IMR-90 (cell line): ENCODE data around the gene KAZN. TPM values are rescaled to one million over a fixed set of nuclear protein-coding genes. Genes with fewer than 3 reads are reported as not detected.

Experiments
- ATAC-seq: fragments of 200-7000 bp; cut with Tn5 transposase; 2 replicates; pipeline ENCODE4 v1.9.1; 2020; ENCODE audit warnings: low read depth, mild to moderate bottlenecking, moderate library complexity
- BruUV-seq: library from RNA; stranded (reverse); fragments of 400-500 nt; replicated peaks from 2 replicates; lab custom pipeline; 2021; lab: Mats Ljungman, UMichigan
- CTCF ChIA-PET: fragments of 300-600 bp; formaldehyde crosslinking; extraction: SDS; loops from one replicate; lab custom pipeline; 2021; ENCODE audit warnings: antibody characterized with exemption; lab: Yijun Ruan, JAX
- POLR2A ChIA-PET: fragments of 300-600 bp; sonication (Branson Sonifier 250); formaldehyde crosslinking; loops from one replicate; lab custom pipeline; 2022; ENCODE audit warnings: antibody characterized with exemption; ENCODE audit not compliant: unreplicated experiment; lab: Charles Lee
- DNase-seq: peaks from one replicate; pipeline ENCODE4 v3.0.0; 2013
- H2AFZ ChIP-seq: replicated peaks from 2 replicates; pipeline ENCODE3; 2013; ENCODE audit warnings: low read length, mild to moderate bottlenecking; ENCODE audit not compliant: poor library complexity
- H2AK5ac ChIP-seq: 2 replicates; pipeline ENCODE4 v1.6.1; 2013; ENCODE audit warnings: low read depth, low read length, inconsistent platforms
- H2AK9ac ChIP-seq: replicated peaks from 2 replicates; pipeline ENCODE3; 2013; ENCODE audit warnings: mild to moderate bottlenecking, low read depth, low read length, moderate library complexity; ENCODE audit not compliant: poor library complexity
- H2BK120ac ChIP-seq: 2 replicates; pipeline ENCODE4 v1.6.1; 2013; ENCODE audit warnings: low read depth, low read length, inconsistent platforms
- H2BK15ac ChIP-seq: 3 replicates; pipeline ENCODE4 v1.6.1; 2013; ENCODE audit warnings: low read depth, low read length, inconsistent platforms
- H2BK20ac ChIP-seq: 2 replicates; pipeline ENCODE4 v1.6.1; 2013; ENCODE audit warnings: low read depth, mild to moderate bottlenecking, inconsistent platforms, low read length, moderate library complexity
- H2BK5ac ChIP-seq: 2 replicates; pipeline ENCODE4 v1.6.1; 2013; ENCODE audit warnings: mild to moderate bottlenecking, low read depth, low read length, inconsistent platforms; ENCODE audit not compliant: poor library complexity, severe bottlenecking
- H3K14ac ChIP-seq: replicated peaks from 2 replicates; pipeline ENCODE4 v1.6.1; 2013; ENCODE audit warnings: low read depth, low read length, inconsistent platforms
- H3K18ac ChIP-seq: 2 replicates; pipeline ENCODE4 v1.6.1; 2013; ENCODE audit warnings: low read depth, low read length, control low read depth
- H3K23ac ChIP-seq: 2 replicates; pipeline ENCODE4 v1.6.1; 2013; ENCODE audit warnings: low read depth, low read length, inconsistent platforms
- H3K27ac ChIP-seq: 2 replicates; pipeline ENCODE4 v1.5.1; 2013; ENCODE audit warnings: mild to moderate bottlenecking, control low read depth, low read length; ENCODE audit not compliant: insufficient read depth
- H3K27me3 ChIP-seq: 2 replicates; pipeline ENCODE4 v1.6.1; 2013; ENCODE audit warnings: low read length; ENCODE audit not compliant: control insufficient read depth, insufficient read depth
- H3K36me3 ChIP-seq: 2 replicates; pipeline ENCODE4 v1.6.1; 2013; ENCODE audit warnings: low read length, mixed read lengths; ENCODE audit not compliant: control insufficient read depth, insufficient read depth
- H3K4ac ChIP-seq: 2 replicates; pipeline ENCODE4 v1.6.1; 2013; ENCODE audit warnings: low read depth, low read length, inconsistent platforms
- H3K4me1 ChIP-seq: 2 replicates; pipeline ENCODE4 v1.6.1; 2013; ENCODE audit warnings: low read length, mixed read lengths; ENCODE audit not compliant: control insufficient read depth, insufficient read depth
- H3K4me2 ChIP-seq: 2 replicates; pipeline ENCODE4 v1.6.1; 2013; ENCODE audit warnings: low read depth, mild to moderate bottlenecking, control low read depth, low read length, moderate library complexity
- H3K4me3 ChIP-seq: 2 replicates; pipeline ENCODE4 v1.5.1; 2013; ENCODE audit warnings: low read depth, mild to moderate bottlenecking, control low read depth, low read length, moderate library complexity; ENCODE audit not compliant: insufficient read depth
- H3K56ac ChIP-seq: 2 replicates; pipeline ENCODE4 v1.6.1; 2013; ENCODE audit warnings: low read length, inconsistent platforms; ENCODE audit not compliant: insufficient read depth; ENCODE audit errors: extremely low read depth
- H3K79me1 ChIP-seq, 2 experiments: 2 replicates each; pipeline ENCODE4 v1.6.1; 2013; ENCODE audit warnings: low read length in 2 of 2, inconsistent platforms in 1 of 2, low read depth in 1 of 2
- H3K9ac ChIP-seq: 2 replicates; pipeline ENCODE4 v1.6.1; 2013; ENCODE audit warnings: low read depth, low read length, control low read depth
- H3K9me1 ChIP-seq: 2 replicates; pipeline ENCODE4 v1.6.1; 2013; ENCODE audit warnings: low read length, inconsistent platforms; ENCODE audit not compliant: insufficient read depth
- H3K9me3 ChIP-seq: 2 replicates; pipeline ENCODE4 v1.6.1; 2013; ENCODE audit warnings: low read length; ENCODE audit not compliant: control insufficient read depth, insufficient read depth
- H4K20me1 ChIP-seq: 2 replicates; pipeline ENCODE4 v1.6.1; 2013; ENCODE audit warnings: low read length, inconsistent platforms; ENCODE audit not compliant: insufficient read depth
- H4K5ac ChIP-seq: 2 replicates; pipeline ENCODE4 v1.6.1; 2013; ENCODE audit warnings: mild to moderate bottlenecking, low read depth, low read length, control low read depth
- H4K8ac ChIP-seq, 2 experiments: 2 replicates each; pipeline ENCODE4 v1.6.1; 2013; ENCODE audit warnings: low read depth in 2 of 2, low read length in 2 of 2, control low read depth in 1 of 2, inconsistent platforms in 1 of 2
- H4K91ac ChIP-seq: 2 replicates; pipeline ENCODE4 v1.6.1; 2013; ENCODE audit warnings: low read depth, low read length, inconsistent platforms; ENCODE audit not compliant: insufficient read depth
- BHLHE40 ChIP-seq: fragments of 150-350 bp; IDR thresholded peaks from 2 replicates; pipeline ENCODE4 v1.6.1; 2016; ENCODE audit warnings: mild to moderate bottlenecking, low read depth, low read length
- CEBPB ChIP-seq: IDR thresholded peaks from 2 replicates; pipeline ENCODE4 v1.6.1; 2012; ENCODE audit warnings: low read depth, low read length, improper control_type of control experiment
- CHD1 ChIP-seq: IDR thresholded peaks from 2 replicates; pipeline ENCODE4 v1.6.1; 2012; ENCODE audit warnings: low read depth, low read length, improper control_type of control experiment
- FOS ChIP-seq: fragments of 150-350 bp; IDR thresholded peaks from 2 replicates; pipeline ENCODE4 v1.6.1; 2016; ENCODE audit warnings: low read depth, low read length
- MAFK ChIP-seq: IDR thresholded peaks from 2 replicates; pipeline ENCODE4 v1.6.1; 2012; ENCODE audit warnings: low read depth, low read length, improper control_type of control experiment
- MXI1 ChIP-seq: IDR thresholded peaks from 2 replicates; pipeline ENCODE4 v1.6.1; 2012; ENCODE audit warnings: low read depth, mild to moderate bottlenecking, low read length, moderate library complexity, borderline replicate concordance
- NFE2L2 ChIP-seq: fragments of 150-350 bp; IDR thresholded peaks from 2 replicates; pipeline ENCODE4 v1.6.1; 2016; ENCODE audit warnings: low read depth, mild to moderate bottlenecking, low read length
- POLR2A ChIP-seq: IDR thresholded peaks from 2 replicates; pipeline ENCODE4 v1.6.1; 2012; ENCODE audit warnings: mild to moderate bottlenecking, low read depth, low read length
- RAD21 ChIP-seq: IDR thresholded peaks from 2 replicates; pipeline ENCODE4 v1.6.1; 2012; ENCODE audit warnings: low read length, improper control_type of control experiment
- RCOR1 ChIP-seq: IDR thresholded peaks from 2 replicates; pipeline ENCODE4 v1.6.1; 2012; ENCODE audit warnings: mild to moderate bottlenecking, low read length, improper control_type of control experiment; ENCODE audit not compliant: insufficient replicate concordance
- RFX5 ChIP-seq: IDR thresholded peaks from 2 replicates; pipeline ENCODE4 v1.8.0; 2012; ENCODE audit warnings: low read depth, mild to moderate bottlenecking, low read length, moderate library complexity
- WGBS, 2 experiments: methylation state at CpG; one replicate each; pipeline versions ENCODE4 v1.1.5 to v1.1.7; 2013; ENCODE audit warnings: missing lambda C conversion rate in 2 of 2; ENCODE audit not compliant: insufficient read length in 1 of 2; ENCODE audit errors: extremely low coverage in 2 of 2; 5-methylcytosine and 5-hydroxymethylcytosine counted together
- dilution Hi-C: fragments of 300-500 bp; cut with HindIII; formaldehyde crosslinking; loops from one replicate; pipeline ENCODE4 v1.14.3; 2018; ENCODE audit warnings: low sequenced_read_pairs; ENCODE audit not compliant: unreplicated experiment
- in situ Hi-C: fragments of 300-500 bp; cut with MboI; formaldehyde crosslinking; loops from 3 replicates; pipeline ENCODE4 v1.14.3; 2019; ENCODE audit warnings: low sequenced_read_pairs, inconsistent platforms, mixed read lengths
- intact Hi-C: fragments of 100-400 bp; cut with micrococcal nuclease; formaldehyde crosslinking; loops from 2 replicates; pipeline ENCODE4 v1.10.0; 2022
- polyA plus RNA-seq, 3 experiments: library from polyadenylated mRNA; depleted of rRNA; stranded (reverse); fragments of >200 nt; gene quantifications; 2 replicates each; pipeline ENCODE4 v1.2.3, GENCODE V29; 2012; ENCODE audit warnings: low replicate concordance in 1 of 3
- total RNA-seq: library from RNA; depleted of rRNA; stranded (reverse); fragments of >200 nt; gene quantifications from 2 replicates; pipeline ENCODE4 v1.2.3, GENCODE V29; 2012
- TF ChIP-seq, protein P1 (sequence below): conservative IDR thresholded peaks from 2 replicates; pipeline ENCODE4 v1.5.1; 2012; ENCODE audit warnings: mild to moderate bottlenecking, low read depth, low read length, improper control_type of control experiment
- TF ChIP-seq, protein P2 (sequence below): fragments of 150-350 bp; IDR thresholded peaks from 2 replicates; pipeline ENCODE4 v1.6.1; 2016; ENCODE audit warnings: low read depth, mild to moderate bottlenecking, low read length, moderate library complexity, borderline replicate concordance
- TF ChIP-seq, protein P3 (sequence below): fragments of 150-350 bp; IDR thresholded peaks from 2 replicates; pipeline ENCODE4 v1.6.1; 2017; ENCODE audit warnings: mild to moderate bottlenecking, antibody characterized with exemption, low read length, low read depth

The KAZN gene
- total and polyA plus RNA-seq, 2 of the 4 experiments (the other 2 are of a cell fraction): 5.2 to 10.5 TPM

DNA sequence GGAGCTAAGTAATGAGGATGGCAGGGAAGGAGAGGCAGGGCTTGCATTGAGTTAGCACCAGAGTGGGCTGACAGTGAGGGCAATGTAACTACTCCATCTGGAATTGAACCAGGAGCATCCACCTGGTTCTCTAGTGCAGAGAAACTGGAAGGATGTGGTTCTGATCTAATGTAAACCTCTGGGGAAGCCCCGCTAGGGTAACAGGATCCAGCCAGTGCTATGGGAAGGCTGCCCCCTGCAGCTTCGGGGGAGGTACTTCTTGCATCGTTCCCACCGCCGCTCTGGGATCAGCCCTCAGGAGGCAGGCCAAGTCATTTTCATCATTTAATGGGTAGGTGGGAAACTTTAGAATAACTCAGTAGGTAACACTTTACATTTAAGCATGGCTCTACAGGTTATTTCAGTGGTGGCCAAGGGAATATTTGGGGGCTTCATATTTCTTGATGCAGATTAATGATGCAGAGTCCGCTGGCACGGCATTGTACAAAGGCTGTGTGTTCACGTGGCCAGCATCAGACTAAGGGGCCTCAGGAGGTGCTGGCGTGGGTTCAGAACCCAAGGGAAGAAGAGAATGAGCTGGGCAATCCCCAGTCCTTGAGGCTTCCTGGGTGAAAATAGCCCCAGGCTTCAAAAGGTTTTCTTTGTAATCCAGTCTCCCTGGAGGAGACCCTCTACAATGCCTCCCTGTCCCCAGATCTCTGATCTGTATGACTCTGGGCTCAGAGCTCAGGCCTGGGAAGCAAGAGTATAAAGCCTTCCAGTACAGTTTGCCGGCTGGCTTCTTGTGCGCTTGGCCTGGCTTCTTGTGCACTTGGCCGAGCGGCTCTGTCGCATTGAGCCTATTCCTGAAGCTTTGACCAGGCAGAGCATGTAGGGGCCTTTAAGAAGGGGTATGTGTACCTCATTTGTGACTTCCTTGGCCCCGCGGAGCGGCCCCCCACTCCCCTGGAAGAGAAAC is 26.4 kb upstream of the KAZN start:
- no peak overlapping the region for H3K9ac ChIP-seq
- in situ Hi-C loops: no loop called here
- H2BK20ac ChIP-seq: no peak overlapping the region
- no peak overlapping the region for H2AFZ ChIP-seq
- dilution Hi-C loops: no loop called here
- no peak overlapping the region for H3K23ac ChIP-seq
- no peaks in the 10 kb centered on the region for H3K79me1 ChIP-seq
- intact Hi-C loops: loop anchor here (10.0 kb wide), 1 partner anchor 473 kb away; no protein-coding TSS in a partner anchor
- ATAC-seq (no peak), DNase-seq (no peak)
- no peak overlapping the region for H2BK15ac ChIP-seq
- H4K5ac ChIP-seq: no peak overlapping the region
- no peak overlapping the region for H4K91ac ChIP-seq
- no peak for TF ChIP-seq RCOR1
- no peak for TF ChIP-seq MAFK
- TF ChIP-seq MXI1: no peak
- no peak for TF ChIP-seq RFX5
- no peak for TF ChIP-seq POLR2A
- TF ChIP-seq NFE2L2: no peak
- TF ChIP-seq, protein P1, sequence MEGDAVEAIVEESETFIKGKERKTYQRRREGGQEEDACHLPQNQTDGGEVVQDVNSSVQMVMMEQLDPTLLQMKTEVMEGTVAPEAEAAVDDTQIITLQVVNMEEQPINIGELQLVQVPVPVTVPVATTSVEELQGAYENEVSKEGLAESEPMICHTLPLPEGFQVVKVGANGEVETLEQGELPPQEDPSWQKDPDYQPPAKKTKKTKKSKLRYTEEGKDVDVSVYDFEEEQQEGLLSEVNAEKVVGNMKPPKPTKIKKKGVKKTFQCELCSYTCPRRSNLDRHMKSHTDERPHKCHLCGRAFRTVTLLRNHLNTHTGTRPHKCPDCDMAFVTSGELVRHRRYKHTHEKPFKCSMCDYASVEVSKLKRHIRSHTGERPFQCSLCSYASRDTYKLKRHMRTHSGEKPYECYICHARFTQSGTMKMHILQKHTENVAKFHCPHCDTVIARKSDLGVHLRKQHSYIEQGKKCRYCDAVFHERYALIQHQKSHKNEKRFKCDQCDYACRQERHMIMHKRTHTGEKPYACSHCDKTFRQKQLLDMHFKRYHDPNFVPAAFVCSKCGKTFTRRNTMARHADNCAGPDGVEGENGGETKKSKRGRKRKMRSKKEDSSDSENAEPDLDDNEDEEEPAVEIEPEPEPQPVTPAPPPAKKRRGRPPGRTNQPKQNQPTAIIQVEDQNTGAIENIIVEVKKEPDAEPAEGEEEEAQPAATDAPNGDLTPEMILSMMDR: no peak
- no peak for TF ChIP-seq CHD1
- TF ChIP-seq CEBPB: no peak
- TF ChIP-seq FOS: no peak
- TF ChIP-seq RAD21: no peak
- TF ChIP-seq, protein P2, sequence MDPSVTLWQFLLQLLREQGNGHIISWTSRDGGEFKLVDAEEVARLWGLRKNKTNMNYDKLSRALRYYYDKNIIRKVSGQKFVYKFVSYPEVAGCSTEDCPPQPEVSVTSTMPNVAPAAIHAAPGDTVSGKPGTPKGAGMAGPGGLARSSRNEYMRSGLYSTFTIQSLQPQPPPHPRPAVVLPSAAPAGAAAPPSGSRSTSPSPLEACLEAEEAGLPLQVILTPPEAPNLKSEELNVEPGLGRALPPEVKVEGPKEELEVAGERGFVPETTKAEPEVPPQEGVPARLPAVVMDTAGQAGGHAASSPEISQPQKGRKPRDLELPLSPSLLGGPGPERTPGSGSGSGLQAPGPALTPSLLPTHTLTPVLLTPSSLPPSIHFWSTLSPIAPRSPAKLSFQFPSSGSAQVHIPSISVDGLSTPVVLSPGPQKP: no peak
- TF ChIP-seq, protein P3, sequence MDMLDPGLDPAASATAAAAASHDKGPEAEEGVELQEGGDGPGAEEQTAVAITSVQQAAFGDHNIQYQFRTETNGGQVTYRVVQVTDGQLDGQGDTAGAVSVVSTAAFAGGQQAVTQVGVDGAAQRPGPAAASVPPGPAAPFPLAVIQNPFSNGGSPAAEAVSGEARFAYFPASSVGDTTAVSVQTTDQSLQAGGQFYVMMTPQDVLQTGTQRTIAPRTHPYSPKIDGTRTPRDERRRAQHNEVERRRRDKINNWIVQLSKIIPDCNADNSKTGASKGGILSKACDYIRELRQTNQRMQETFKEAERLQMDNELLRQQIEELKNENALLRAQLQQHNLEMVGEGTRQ: no peak
- no peak for TF ChIP-seq BHLHE40
- H3K4ac ChIP-seq: no peak overlapping the region
- WGBS, 2 experiments: 78% methylated on average over 3 of the region's 17 CpGs; no CpG with 5 or more reads in 1 of the 2 experiments
- H3K14ac ChIP-seq: no peak overlapping the region
- H3K27ac ChIP-seq: no peak overlapping the region
- no peaks in the 10 kb centered on the region for H3K36me3 ChIP-seq
- no peaks in the 10 kb centered on the region for H3K9me1 ChIP-seq
- no peak overlapping the region for H3K18ac ChIP-seq
- no peak overlapping the region for H4K8ac ChIP-seq
- CTCF ChIA-PET: no interaction called here
- no peak overlapping the region for H3K4me2 ChIP-seq
- no peak overlapping the region for H2BK120ac ChIP-seq
- H4K20me1 ChIP-seq: no peaks in the 10 kb centered on the region
- H2AK9ac ChIP-seq: no peak overlapping the region
- BruUV-seq: no TSS peak
- POLR2A ChIA-PET: no interaction called here
- H3K27me3 ChIP-seq: no peaks in the 10 kb centered on the region
- no peak overlapping the region for H2BK5ac ChIP-seq
- H3K4me3 ChIP-seq: no peak overlapping the region
- H3K4me1 ChIP-seq: no peaks in the 10 kb centered on the region; the same call in 1 of the 2 replicates
- H3K56ac ChIP-seq: no peak overlapping the region
- H3K9me3 ChIP-seq: peaks cover 6% of the 10 kb centered on the region
- H2AK5ac ChIP-seq: no peak overlapping the region
